NCI-H510A (cell line): ENCODE measurements around the gene SLC22A7.
"Not testable (repeated sequence)": the region's sequence is repeated elsewhere in the genome, so short reads cannot be mapped to it uniquely, and the experiment has no call there.

Experiments used
- DNase-seq: peaks from one replicate; lab custom pipeline; 2025; lab: John Stamatoyannopoulos, UW

Gene SLC22A7

DNA sequence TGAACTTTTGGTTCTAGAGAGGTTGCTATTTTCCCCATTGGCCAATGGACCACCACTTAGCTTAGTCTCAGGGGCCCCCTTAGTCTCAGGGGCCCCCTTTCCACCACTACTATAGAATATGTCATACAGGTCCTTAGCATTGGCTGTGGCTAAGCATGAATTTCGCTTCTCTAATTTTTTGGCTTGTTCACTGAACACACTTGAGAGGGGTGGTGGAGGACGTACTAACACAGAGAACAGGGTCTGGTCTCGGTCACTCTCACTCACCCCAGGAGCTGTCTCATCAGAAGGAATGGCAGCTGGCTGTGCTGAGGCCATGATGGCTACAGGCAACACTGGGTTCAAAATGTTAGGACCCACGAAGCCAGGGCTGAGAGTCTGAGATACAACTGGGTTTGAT lies 41.1 kb downstream of the SLC22A7 start:
- no peak for DNase-seq

DNA sequence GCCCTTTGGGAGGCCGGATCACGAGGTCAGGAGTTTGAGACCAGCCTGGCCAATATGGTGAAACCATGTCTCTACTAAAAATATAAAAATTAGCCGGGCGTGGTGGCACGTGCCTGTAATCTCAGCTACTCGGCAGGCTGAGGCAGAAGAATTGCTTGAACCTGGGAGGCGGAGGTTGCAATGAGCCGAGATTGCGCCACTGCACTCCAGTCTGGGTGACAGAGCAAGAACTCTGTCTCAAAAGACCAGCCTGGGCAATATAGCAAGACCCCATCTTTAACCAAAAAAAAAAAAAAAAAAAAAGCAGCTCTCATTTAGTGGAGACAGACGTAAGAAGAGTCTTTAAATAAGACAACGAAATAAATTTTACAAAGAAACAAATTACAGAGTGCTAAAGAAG lies 48.2 kb downstream of the SLC22A7 start:
- DNase-seq, result not testable (repeated sequence)

DNA sequence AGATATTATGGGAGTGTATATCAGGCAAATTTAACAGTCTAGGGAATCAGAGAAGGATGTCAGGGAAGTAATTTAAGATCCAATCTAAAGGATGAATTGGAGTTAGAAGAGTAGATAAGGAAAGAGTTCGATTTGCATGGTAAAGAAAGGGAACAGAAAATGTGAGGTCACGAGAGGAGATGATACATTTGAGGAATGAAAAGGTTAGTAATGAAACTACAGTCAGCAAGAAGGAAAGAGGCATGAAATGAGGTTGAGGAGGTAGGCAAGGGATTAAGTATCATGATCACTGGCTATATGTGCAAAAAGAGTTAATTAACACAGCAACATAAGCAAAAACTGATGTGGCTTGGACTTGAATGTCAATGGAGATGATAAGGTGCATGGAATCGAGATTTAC lies 49.0 kb downstream of the SLC22A7 start:
- DNase-seq, result no peak

DNA sequence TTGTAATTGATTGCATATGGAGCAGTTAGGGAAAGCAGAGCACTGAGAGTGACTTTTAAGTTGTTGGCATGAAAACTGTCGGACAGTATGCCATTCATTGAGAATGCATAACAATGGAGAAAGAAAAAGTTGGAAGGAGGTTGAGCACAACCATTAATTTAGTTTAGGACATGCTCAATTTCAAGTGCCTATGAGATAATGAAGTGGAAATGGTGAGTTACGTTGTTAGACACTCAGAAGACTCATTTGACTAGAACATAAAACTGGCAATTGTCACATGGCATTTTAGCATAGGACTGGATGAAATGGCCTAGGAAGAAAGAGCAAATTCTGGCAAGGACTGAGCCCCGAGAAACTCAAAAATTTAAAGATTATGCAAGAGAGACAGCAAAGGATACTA lies 49.4 kb downstream of the SLC22A7 start:
- no peak for DNase-seq

DNA sequence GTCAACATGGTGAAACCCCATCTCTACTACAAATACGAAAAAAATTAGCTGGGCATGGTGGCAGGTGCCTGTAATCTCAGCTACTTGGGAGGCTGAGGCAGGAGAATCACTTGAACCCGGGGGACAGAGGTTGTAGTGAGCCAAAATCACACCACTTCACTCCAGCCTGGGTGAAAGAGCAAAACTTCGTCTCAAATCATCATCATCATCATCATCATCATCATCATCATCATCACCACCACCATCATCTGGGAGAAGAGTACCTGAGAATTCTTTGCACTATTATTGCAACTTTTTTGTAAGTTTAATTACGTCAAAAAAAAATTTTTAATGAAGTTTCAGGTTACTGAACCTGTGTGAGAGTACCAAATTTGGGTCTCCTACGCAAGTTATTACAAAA lies 53.9 kb downstream of the SLC22A7 start:
- not testable (repeated sequence) for DNase-seq
